NCI-H460 (cell line): ENCODE data around the gene ACSF2. TPM values are rescaled to one million over a fixed set of nuclear protein-coding genes. Genes with fewer than 3 reads are reported as not detected.
"Not testable (repeated sequence)": the region's sequence is repeated elsewhere in the genome, so short reads cannot be mapped to it uniquely, and the experiment has no call there.

ENCODE experiments used
- DNase-seq: peaks from one replicate; pipeline ENCODE4 v3.0.0-alpha.2; 2016; ENCODE audit warnings: low read depth; ENCODE audit errors: extremely low read depth
- total RNA-seq: library from RNA; depleted of rRNA; stranded (reverse); fragments of >200 nt; shearing (Covaris generic); gene quantifications from 2 replicates; pipeline ENCODE4 v1.2.3, GENCODE V29; 2014

ACSF2 gene
- total RNA-seq, 1 experiment from 2014 or later = 11.7 TPM

GRCh38 chr17:50475362-50475761 lies 49.3 kb downstream of the ACSF2 start:
- no peak for DNase-seq

GRCh38 chr17:50475775-50476544 lies 49.9 kb downstream of the ACSF2 start:
- not testable (repeated sequence) for DNase-seq

DNA sequence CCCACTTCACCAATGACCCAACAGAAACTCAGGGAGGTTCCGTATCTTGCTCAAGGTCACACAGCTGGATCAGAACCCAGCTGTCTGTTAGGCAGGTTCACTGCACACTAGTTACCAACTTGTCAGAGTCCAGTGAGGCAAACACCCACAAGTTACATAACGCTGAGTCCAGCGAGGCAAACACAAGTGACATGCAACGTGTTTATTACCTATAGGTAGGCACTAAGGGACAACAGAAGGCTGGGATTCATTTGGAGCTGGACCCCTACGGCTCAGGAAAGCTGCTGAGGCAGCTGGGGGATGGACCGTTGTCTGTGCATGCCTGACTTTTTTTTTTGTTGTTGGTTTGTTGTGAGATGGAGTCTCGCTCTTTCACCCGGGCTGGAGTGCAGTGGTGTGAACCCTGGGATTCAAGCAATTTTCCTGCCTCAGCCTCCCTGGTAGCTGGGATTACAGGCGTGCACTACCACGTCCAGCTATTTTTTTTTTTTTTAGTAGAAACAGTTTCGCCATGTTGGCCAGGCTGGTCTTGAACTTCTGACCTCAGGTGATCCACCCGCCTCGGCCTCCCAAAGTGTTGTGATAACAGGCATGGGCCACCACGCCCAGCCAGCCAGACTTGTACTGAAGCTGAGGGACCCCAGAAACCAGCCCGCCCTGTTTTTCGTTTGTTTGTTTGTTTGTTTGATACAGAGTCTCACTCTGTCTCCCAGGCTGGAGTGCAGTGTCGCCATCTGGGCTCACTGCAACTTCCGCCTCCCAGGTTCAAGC lies 50.7 kb downstream of the ACSF2 start:
- DNase-seq = no peak

DNA sequence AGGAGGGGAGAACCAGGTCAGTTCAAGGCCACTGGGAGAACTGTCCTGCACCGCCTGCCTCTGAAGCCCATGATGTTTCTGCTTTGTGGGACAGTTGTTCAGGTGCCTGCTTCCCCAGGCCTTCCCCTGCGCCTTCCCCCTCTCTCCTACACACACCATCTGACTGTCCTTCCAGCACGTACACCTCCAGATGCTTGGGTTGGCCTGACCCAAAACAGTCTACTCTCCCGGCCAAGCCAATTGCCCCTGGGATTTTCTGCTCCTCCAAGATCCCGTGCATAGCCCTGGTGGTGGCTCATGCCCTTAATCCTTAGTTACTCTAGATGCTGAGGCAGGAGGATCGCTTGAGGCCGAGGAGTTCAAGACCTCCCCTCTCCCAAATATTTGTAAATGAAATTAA lies 52.0 kb downstream of the ACSF2 start:
- DNase-seq = no peak

- DNase-seq = peak; percentile 86
Measured at GRCh38 chr17:50478391-50479381, 52.7 kb downstream of the ACSF2 start, which contains the start of gene RSAD1. RSAD1 (plus strand) TSS chr17:50478860; CDS start chr17:50478885, 25 bp downstream.

DNA sequence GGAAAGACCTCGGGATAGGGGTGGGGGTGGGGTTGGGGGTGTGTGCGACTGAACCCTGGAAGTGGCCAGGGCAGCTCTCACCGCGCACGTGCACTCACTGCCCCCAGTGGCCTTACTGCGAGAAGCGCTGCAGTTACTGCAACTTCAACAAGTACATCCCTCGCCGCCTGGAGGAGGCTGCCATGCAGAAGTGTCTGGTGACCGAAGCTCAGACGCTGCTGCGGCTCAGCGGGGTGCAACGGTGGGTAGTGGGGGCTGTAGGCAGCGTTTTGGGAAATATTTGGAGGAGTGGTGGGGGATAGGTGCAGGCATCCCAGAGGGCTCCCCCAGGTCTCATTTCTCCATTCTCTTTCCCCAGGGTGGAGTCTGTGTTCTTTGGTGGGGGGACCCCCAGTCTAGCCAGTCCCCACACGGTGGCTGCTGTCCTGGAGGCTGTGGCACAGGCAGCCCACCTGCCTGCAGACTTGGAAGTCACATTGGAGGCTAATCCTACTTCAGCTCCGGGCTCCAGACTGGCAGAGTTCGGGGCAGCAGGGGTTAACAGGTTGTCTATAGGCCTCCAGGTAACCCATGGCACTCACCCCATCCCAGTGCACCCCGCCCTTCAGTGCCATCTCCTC lies 53.6 kb downstream of the ACSF2 start:
- peak; percentile 78 for DNase-seq

DNA sequence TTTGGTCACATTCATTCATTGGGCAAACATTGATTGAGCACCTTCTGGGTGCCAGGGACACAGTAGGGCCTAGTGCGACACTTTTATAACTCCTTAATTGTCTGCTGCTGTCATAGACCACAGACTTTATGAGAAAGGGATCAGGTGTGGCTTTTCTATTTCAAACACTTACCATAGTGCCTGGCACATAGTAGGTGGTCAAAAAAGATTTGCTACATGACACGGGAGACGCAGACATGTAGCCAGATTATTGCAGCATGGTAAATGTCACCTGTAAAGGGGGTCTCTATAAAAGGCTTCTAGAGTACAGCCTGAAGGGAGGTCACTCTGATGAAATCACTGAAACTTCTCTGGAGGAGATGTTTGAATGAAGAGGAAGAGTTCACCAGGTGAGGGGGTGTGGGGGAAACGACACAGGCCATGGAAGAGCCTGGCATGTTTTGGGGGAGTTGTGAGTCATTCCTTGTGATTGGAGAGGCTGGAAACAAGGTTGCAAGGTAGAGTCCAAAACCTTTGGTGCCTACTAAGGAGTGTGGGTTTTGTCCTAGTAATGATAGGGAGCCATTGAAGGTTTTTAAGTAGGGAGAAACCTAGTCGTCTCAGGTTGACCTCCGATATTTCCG lies 54.2 kb downstream of the ACSF2 start:
- no peak for DNase-seq

- no peak for DNase-seq
Measured at GRCh38 chr17:50480854-50481490, 55.0 kb downstream of the ACSF2 start.

DNA sequence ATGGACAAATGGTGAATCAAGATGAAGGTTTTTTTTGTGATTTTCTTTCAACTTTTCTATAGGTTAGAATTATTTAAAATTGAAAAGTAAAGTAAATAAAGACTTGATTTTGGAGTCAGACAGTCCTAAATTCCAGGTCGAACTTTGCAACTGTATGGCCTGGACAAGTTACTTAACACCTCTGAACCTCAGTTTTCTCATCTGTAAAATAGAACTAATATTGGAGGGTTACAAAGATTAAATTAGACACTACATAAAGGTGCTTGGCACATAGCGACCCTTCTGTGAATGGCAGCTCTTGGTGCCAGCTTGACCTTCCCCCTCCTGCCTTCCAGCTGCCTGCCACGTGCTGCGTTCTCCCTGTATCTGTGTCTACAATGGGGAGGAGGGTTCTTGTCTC lies 55.6 kb downstream of the ACSF2 start:
- DNase-seq = no peak

DNA sequence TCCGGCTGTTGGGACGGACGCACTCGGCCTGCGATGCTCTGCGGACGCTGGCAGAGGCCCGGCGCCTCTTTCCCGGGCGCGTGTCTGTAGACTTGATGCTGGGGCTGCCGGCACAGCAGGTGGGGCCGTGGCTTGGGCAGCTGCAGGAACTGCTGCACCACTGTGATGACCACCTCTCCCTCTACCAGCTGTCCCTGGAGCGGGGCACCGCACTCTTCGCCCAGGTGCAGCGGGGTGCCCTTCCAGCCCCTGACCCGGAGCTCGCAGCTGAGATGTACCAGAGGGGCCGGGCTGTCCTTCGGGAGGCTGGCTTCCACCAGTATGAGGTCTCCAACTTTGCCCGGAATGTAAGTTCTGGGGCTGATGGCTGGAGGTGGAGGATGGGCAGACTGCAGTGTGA lies 56.1 kb downstream of the ACSF2 start:
- DNase-seq = no peak

GRCh38 chr17:50482516-50482915 lies 56.5 kb downstream of the ACSF2 start:
- DNase-seq = peak; percentile 96

GRCh38 chr17:50483266-50483665 lies 57.2 kb downstream of the ACSF2 start:
- DNase-seq = no peak

DNA sequence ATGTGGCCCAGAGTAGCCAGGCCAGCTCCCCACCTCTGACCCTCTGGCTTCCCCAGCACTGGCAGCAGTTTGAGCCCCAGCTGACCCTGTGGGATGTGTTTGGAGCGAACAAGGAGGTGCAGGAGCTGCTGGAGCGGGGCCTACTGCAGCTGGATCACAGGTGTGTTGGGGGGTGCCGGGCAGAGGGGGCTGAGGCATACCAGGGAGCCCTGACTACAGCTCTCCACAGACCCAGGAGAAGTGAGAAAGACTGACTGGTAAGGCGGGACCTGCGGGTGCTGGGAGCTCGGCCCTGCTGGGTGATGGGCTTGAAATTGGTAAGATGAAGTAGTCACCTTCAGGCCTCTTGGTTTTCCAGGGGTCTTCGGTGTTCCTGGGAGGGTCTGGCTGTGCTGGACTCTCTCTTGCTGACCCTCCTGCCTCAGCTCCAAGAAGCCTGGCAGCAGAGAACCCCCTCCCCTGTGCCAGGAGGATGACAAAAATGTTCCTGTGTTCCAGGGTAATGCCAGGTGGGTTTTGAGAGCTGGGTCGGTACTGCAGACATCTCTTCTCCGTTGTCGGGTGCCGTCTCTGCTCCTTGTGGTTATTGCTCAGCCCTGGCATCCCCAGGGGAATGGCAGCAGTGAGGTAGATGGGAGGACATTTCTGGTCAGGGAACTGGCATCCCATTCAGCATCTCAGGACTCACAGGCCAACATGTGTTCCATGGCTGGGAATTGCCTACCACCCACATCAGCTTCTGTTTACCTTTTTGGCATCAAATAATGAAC lies 58.6 kb downstream of the ACSF2 start:
- DNase-seq = no peak

DNA sequence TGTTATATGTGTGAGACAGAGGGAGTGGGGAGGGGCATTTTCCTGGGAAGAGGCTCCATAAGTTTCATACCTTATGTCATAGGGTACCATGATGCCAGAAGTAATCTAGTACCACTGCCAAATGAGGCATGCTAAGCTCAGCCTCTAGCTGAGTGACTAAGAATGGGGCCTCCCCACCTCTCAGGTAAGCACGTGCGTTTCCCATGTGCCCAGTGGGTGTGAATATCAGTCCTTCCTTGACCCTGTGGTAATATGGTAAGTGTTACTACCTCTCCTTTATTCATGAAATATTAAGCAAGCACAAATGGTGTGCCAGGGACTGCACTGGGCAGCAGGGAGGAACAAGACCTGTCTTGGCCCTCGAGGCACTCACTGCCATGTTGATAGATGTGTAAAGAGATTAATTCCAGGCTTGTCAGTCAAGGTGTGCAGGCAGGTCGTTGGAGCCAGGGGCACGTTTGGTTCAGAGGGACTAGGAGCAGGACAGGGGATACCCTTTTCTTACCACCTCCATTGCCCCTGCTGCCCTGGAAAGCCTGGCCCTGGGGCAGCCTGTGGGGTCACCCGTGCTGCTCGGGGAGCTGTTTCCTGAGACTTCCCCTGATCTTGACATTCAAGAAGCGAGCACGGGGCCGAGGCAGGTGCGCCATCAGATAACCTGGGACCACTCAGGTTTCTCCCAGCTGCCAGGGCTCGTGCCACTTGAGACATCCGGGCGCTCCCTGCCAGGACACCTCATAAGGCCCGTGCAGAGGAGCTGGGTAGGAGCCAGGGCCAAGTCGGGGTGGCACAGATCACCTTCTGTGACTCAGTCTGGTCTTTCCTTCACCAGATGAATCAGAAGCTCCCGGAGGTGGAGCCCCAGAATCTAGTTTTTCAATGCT lies 61.4 kb downstream of the ACSF2 start:
- DNase-seq = no peak

DNA sequence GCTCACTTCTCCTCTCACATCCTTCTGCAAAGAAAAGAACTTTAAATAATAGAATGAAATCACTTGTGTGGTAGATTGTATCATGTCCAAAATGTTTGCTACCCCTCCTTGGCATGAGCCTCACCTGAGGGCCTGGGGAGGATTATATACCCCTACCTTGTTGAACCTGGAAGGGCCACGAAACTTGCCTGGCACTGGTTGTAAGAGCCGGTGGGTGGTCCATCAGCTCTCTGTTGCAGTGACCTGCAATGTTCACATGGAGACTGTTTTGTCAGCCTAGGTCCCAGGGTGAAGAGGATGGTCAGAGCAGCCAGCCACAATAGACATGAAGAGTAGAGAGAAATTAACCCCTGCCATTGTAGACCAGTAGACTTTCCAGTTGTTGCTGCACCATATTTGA lies 62.9 kb downstream of the ACSF2 start:
- no peak for DNase-seq

- DNase-seq = no peak
Measured at GRCh38 chr17:50491505-50491904, 65.5 kb downstream of the ACSF2 start.

DNA sequence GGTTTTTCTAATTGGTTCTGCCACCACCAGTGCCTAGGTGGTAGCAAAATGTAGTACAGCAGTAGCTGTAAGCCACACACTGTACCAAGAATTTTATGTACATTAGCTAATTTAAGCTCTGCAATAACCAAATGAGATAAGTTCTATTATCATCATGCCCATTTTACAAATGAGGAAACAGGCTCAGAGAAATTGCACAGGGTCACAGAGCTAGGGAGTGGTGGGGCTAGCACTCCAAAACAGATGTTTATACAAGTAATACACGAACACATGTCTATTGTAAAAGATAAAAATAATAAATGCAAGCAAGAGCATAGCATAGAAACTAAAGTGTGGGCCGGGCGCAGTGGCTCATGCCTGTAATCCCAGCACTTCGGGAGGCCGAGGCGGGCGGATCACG lies 66.2 kb downstream of the ACSF2 start:
- DNase-seq = no peak

DNA sequence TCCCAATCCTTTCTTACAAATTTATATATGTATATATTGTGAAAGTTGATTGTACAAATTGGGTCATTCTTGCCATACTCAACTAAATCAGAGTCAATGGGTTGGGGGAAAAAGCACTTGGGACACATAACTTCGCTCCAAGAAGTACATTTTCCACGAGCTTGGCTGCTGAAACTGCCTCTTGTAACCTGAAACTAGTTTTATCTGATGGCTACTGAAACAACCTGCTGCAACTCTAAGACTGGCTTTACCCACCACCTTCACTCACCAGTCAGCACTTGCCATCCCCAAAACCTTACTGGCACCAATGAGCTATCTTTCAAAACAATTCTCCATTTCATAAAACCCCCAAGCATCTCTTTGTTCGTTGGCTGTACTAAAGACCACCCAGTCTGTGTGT lies 67.7 kb downstream of the ACSF2 start:
- DNase-seq = no peak
